Measurements from ENCODE around the gene PEMT.

Gene PEMT

GRCh38 chr17:17549732-17550366 is 41.7 kb downstream of the PEMT start:
- DNase-seq = no peak

- no peak for DNase-seq
Observed at GRCh38 chr17:17548044-17548443, 43.5 kb downstream of the PEMT start.

- DNase-seq = no peak
Observed at GRCh38 chr17:17547210-17547764, 44.2 kb downstream of the PEMT start.

- DNase-seq = no peak
Observed at GRCh38 chr17:17546399-17547185, 44.9 kb downstream of the PEMT start.

GRCh38 chr17:17545984-17546383 is 45.5 kb downstream of the PEMT start:
- no peak for DNase-seq

GRCh38 chr17:17545031-17545820 is 46.3 kb downstream of the PEMT start:
- peak; percentile 18 for DNase-seq

GRCh38 chr17:17542906-17543635 is 48.4 kb downstream of the PEMT start:
- no peak for DNase-seq

GRCh38 chr17:17541640-17542001 is 49.9 kb downstream of the PEMT start:
- DNase-seq = no peak

GRCh38 chr17:17540935-17541639 is 50.4 kb downstream of the PEMT start:
- DNase-seq = no peak

GRCh38 chr17:17540278-17540906 is 51.1 kb downstream of the PEMT start:
- no peak for DNase-seq

GRCh38 chr17:17539591-17539990 is 51.9 kb downstream of the PEMT start:
- DNase-seq = no peak

GRCh38 chr17:17538417-17539391 is 52.8 kb downstream of the PEMT start:
- DNase-seq = no peak

GRCh38 chr17:17537311-17538099 is 54.0 kb downstream of the PEMT start:
- no peak for DNase-seq

GRCh38 chr17:17536702-17537101 is 54.8 kb downstream of the PEMT start:
- DNase-seq = no peak

- DNase-seq = no peak
Observed at GRCh38 chr17:17535957-17536356, 55.6 kb downstream of the PEMT start.

- DNase-seq = no peak
Observed at GRCh38 chr17:17533901-17534441, 57.5 kb downstream of the PEMT start.

GRCh38 chr17:17532991-17533390 is 58.5 kb downstream of the PEMT start:
- DNase-seq = no peak

GRCh38 chr17:17531156-17531555 is 60.4 kb downstream of the PEMT start:
- DNase-seq = no peak

All from NCI-H226 (cell line).